IMR-90 (cell line): ENCODE data around the gene CYB561D1. TPM values are rescaled to one million over a fixed set of nuclear protein-coding genes. Genes with fewer than 3 reads are reported as not detected.

ENCODE experiments used
- ATAC-seq: fragments of 200-7000 bp; cut with Tn5 transposase; 2 replicates; pipeline ENCODE4 v1.9.1; 2020; ENCODE audit warnings: low read depth, mild to moderate bottlenecking, moderate library complexity
- BruUV-seq: library from RNA; stranded (reverse); fragments of 400-500 nt; replicated peaks from 2 replicates; lab custom pipeline; 2021; lab: Mats Ljungman, UMichigan
- CTCF ChIA-PET: fragments of 300-600 bp; formaldehyde crosslinking; extraction: SDS; loops from one replicate; lab custom pipeline; 2021; ENCODE audit warnings: antibody characterized with exemption; lab: Yijun Ruan, JAX
- POLR2A ChIA-PET: fragments of 300-600 bp; sonication (Branson Sonifier 250); formaldehyde crosslinking; loops from one replicate; lab custom pipeline; 2022; ENCODE audit warnings: antibody characterized with exemption; ENCODE audit not compliant: unreplicated experiment; lab: Charles Lee
- DNase-seq: peaks from one replicate; pipeline ENCODE4 v3.0.0; 2013
- H2AFZ ChIP-seq: replicated peaks from 2 replicates; pipeline ENCODE3; 2013; ENCODE audit warnings: low read length, mild to moderate bottlenecking; ENCODE audit not compliant: poor library complexity
- H2AK5ac ChIP-seq: 2 replicates; pipeline ENCODE4 v1.6.1; 2013; ENCODE audit warnings: low read depth, low read length, inconsistent platforms
- H2AK9ac ChIP-seq: replicated peaks from 2 replicates; pipeline ENCODE3; 2013; ENCODE audit warnings: mild to moderate bottlenecking, low read depth, low read length, moderate library complexity; ENCODE audit not compliant: poor library complexity
- H2BK120ac ChIP-seq: 2 replicates; pipeline ENCODE4 v1.6.1; 2013; ENCODE audit warnings: low read depth, low read length, inconsistent platforms
- H2BK15ac ChIP-seq: 3 replicates; pipeline ENCODE4 v1.6.1; 2013; ENCODE audit warnings: low read depth, low read length, inconsistent platforms
- H2BK20ac ChIP-seq: 2 replicates; pipeline ENCODE4 v1.6.1; 2013; ENCODE audit warnings: low read depth, mild to moderate bottlenecking, inconsistent platforms, low read length, moderate library complexity
- H2BK5ac ChIP-seq: 2 replicates; pipeline ENCODE4 v1.6.1; 2013; ENCODE audit warnings: mild to moderate bottlenecking, low read depth, low read length, inconsistent platforms; ENCODE audit not compliant: poor library complexity, severe bottlenecking
- H3K14ac ChIP-seq: replicated peaks from 2 replicates; pipeline ENCODE4 v1.6.1; 2013; ENCODE audit warnings: low read depth, low read length, inconsistent platforms
- H3K18ac ChIP-seq: 2 replicates; pipeline ENCODE4 v1.6.1; 2013; ENCODE audit warnings: low read depth, low read length, control low read depth
- H3K23ac ChIP-seq: 2 replicates; pipeline ENCODE4 v1.6.1; 2013; ENCODE audit warnings: low read depth, low read length, inconsistent platforms
- H3K27ac ChIP-seq: 2 replicates; pipeline ENCODE4 v1.5.1; 2013; ENCODE audit warnings: mild to moderate bottlenecking, control low read depth, low read length; ENCODE audit not compliant: insufficient read depth
- H3K27me3 ChIP-seq: 2 replicates; pipeline ENCODE4 v1.6.1; 2013; ENCODE audit warnings: low read length; ENCODE audit not compliant: control insufficient read depth, insufficient read depth
- H3K36me3 ChIP-seq: 2 replicates; pipeline ENCODE4 v1.6.1; 2013; ENCODE audit warnings: low read length, mixed read lengths; ENCODE audit not compliant: control insufficient read depth, insufficient read depth
- H3K4ac ChIP-seq: 2 replicates; pipeline ENCODE4 v1.6.1; 2013; ENCODE audit warnings: low read depth, low read length, inconsistent platforms
- H3K4me1 ChIP-seq: 2 replicates; pipeline ENCODE4 v1.6.1; 2013; ENCODE audit warnings: low read length, mixed read lengths; ENCODE audit not compliant: control insufficient read depth, insufficient read depth
- H3K4me2 ChIP-seq: 2 replicates; pipeline ENCODE4 v1.6.1; 2013; ENCODE audit warnings: low read depth, mild to moderate bottlenecking, control low read depth, low read length, moderate library complexity
- H3K4me3 ChIP-seq: 2 replicates; pipeline ENCODE4 v1.5.1; 2013; ENCODE audit warnings: low read depth, mild to moderate bottlenecking, control low read depth, low read length, moderate library complexity; ENCODE audit not compliant: insufficient read depth
- H3K56ac ChIP-seq: 2 replicates; pipeline ENCODE4 v1.6.1; 2013; ENCODE audit warnings: low read length, inconsistent platforms; ENCODE audit not compliant: insufficient read depth; ENCODE audit errors: extremely low read depth
- H3K79me1 ChIP-seq, 2 experiments: 2 replicates each; pipeline ENCODE4 v1.6.1; 2013; ENCODE audit warnings: low read length in 2 of 2, inconsistent platforms in 1 of 2, low read depth in 1 of 2
- H3K9ac ChIP-seq: 2 replicates; pipeline ENCODE4 v1.6.1; 2013; ENCODE audit warnings: low read depth, low read length, control low read depth
- H3K9me1 ChIP-seq: 2 replicates; pipeline ENCODE4 v1.6.1; 2013; ENCODE audit warnings: low read length, inconsistent platforms; ENCODE audit not compliant: insufficient read depth
- H3K9me3 ChIP-seq: 2 replicates; pipeline ENCODE4 v1.6.1; 2013; ENCODE audit warnings: low read length; ENCODE audit not compliant: control insufficient read depth, insufficient read depth
- H4K20me1 ChIP-seq: 2 replicates; pipeline ENCODE4 v1.6.1; 2013; ENCODE audit warnings: low read length, inconsistent platforms; ENCODE audit not compliant: insufficient read depth
- H4K5ac ChIP-seq: 2 replicates; pipeline ENCODE4 v1.6.1; 2013; ENCODE audit warnings: mild to moderate bottlenecking, low read depth, low read length, control low read depth
- H4K8ac ChIP-seq, 2 experiments: 2 replicates each; pipeline ENCODE4 v1.6.1; 2013; ENCODE audit warnings: low read depth in 2 of 2, low read length in 2 of 2, control low read depth in 1 of 2, inconsistent platforms in 1 of 2
- H4K91ac ChIP-seq: 2 replicates; pipeline ENCODE4 v1.6.1; 2013; ENCODE audit warnings: low read depth, low read length, inconsistent platforms; ENCODE audit not compliant: insufficient read depth
- BHLHE40 ChIP-seq: fragments of 150-350 bp; IDR thresholded peaks from 2 replicates; pipeline ENCODE4 v1.6.1; 2016; ENCODE audit warnings: mild to moderate bottlenecking, low read depth, low read length
- CEBPB ChIP-seq: IDR thresholded peaks from 2 replicates; pipeline ENCODE4 v1.6.1; 2012; ENCODE audit warnings: low read depth, low read length, improper control_type of control experiment
- CHD1 ChIP-seq: IDR thresholded peaks from 2 replicates; pipeline ENCODE4 v1.6.1; 2012; ENCODE audit warnings: low read depth, low read length, improper control_type of control experiment
- CTCF ChIP-seq: conservative IDR thresholded peaks from 2 replicates; pipeline ENCODE4 v1.5.1; 2012; ENCODE audit warnings: mild to moderate bottlenecking, low read depth, low read length, improper control_type of control experiment
- ELK1 ChIP-seq: fragments of 150-350 bp; IDR thresholded peaks from 2 replicates; pipeline ENCODE4 v1.6.1; 2016; ENCODE audit warnings: low read depth, mild to moderate bottlenecking, low read length, moderate library complexity, borderline replicate concordance
- FOS ChIP-seq: fragments of 150-350 bp; IDR thresholded peaks from 2 replicates; pipeline ENCODE4 v1.6.1; 2016; ENCODE audit warnings: low read depth, low read length
- MAFK ChIP-seq: IDR thresholded peaks from 2 replicates; pipeline ENCODE4 v1.6.1; 2012; ENCODE audit warnings: low read depth, low read length, improper control_type of control experiment
- MAZ ChIP-seq: IDR thresholded peaks from 2 replicates; pipeline ENCODE4 v1.6.1; 2012; ENCODE audit warnings: low read depth, mild to moderate bottlenecking, low read length, improper control_type of control experiment, moderate library complexity, borderline replicate concordance
- MXI1 ChIP-seq: IDR thresholded peaks from 2 replicates; pipeline ENCODE4 v1.6.1; 2012; ENCODE audit warnings: low read depth, mild to moderate bottlenecking, low read length, moderate library complexity, borderline replicate concordance
- NFE2L2 ChIP-seq: fragments of 150-350 bp; IDR thresholded peaks from 2 replicates; pipeline ENCODE4 v1.6.1; 2016; ENCODE audit warnings: low read depth, mild to moderate bottlenecking, low read length
- POLR2A ChIP-seq: IDR thresholded peaks from 2 replicates; pipeline ENCODE4 v1.6.1; 2012; ENCODE audit warnings: mild to moderate bottlenecking, low read depth, low read length
- RAD21 ChIP-seq: IDR thresholded peaks from 2 replicates; pipeline ENCODE4 v1.6.1; 2012; ENCODE audit warnings: low read length, improper control_type of control experiment
- RCOR1 ChIP-seq: IDR thresholded peaks from 2 replicates; pipeline ENCODE4 v1.6.1; 2012; ENCODE audit warnings: mild to moderate bottlenecking, low read length, improper control_type of control experiment; ENCODE audit not compliant: insufficient replicate concordance
- RFX5 ChIP-seq: IDR thresholded peaks from 2 replicates; pipeline ENCODE4 v1.8.0; 2012; ENCODE audit warnings: low read depth, mild to moderate bottlenecking, low read length, moderate library complexity
- SMC3 ChIP-seq: fragments of 150-350 bp; IDR thresholded peaks from 2 replicates; pipeline ENCODE4 v1.6.1; 2016; ENCODE audit warnings: low read depth, mild to moderate bottlenecking, antibody characterized with exemption, low read length, moderate library complexity
- USF2 ChIP-seq: fragments of 150-350 bp; IDR thresholded peaks from 2 replicates; pipeline ENCODE4 v1.6.1; 2017; ENCODE audit warnings: mild to moderate bottlenecking, antibody characterized with exemption, low read length, low read depth
- WGBS, 2 experiments: methylation state at CpG; one replicate each; pipeline versions ENCODE4 v1.1.5 to v1.1.7; 2013; ENCODE audit warnings: missing lambda C conversion rate in 2 of 2; ENCODE audit not compliant: insufficient read length in 1 of 2; ENCODE audit errors: extremely low coverage in 2 of 2; 5-methylcytosine and 5-hydroxymethylcytosine counted together
- dilution Hi-C: fragments of 300-500 bp; cut with HindIII; formaldehyde crosslinking; loops from one replicate; pipeline ENCODE4 v1.14.3; 2018; ENCODE audit warnings: low sequenced_read_pairs; ENCODE audit not compliant: unreplicated experiment
- in situ Hi-C: fragments of 300-500 bp; cut with MboI; formaldehyde crosslinking; loops from 3 replicates; pipeline ENCODE4 v1.14.3; 2019; ENCODE audit warnings: low sequenced_read_pairs, inconsistent platforms, mixed read lengths
- intact Hi-C: fragments of 100-400 bp; cut with micrococcal nuclease; formaldehyde crosslinking; loops from 2 replicates; pipeline ENCODE4 v1.10.0; 2022
- polyA plus RNA-seq, 3 experiments: library from polyadenylated mRNA; depleted of rRNA; stranded (reverse); fragments of >200 nt; gene quantifications; 2 replicates each; pipeline ENCODE4 v1.2.3, GENCODE V29; 2012; ENCODE audit warnings: low replicate concordance in 1 of 3
- total RNA-seq: library from RNA; depleted of rRNA; stranded (reverse); fragments of >200 nt; gene quantifications from 2 replicates; pipeline ENCODE4 v1.2.3, GENCODE V29; 2012

CYB561D1 gene
- total and polyA plus RNA-seq, 2 of the 4 experiments (the other 2 are of a cell fraction) = 5.7 to 8.1 TPM

- H3K56ac ChIP-seq = no peak overlapping the region
- no peak overlapping the region for H2AFZ ChIP-seq
- H3K14ac ChIP-seq = no peak overlapping the region
- no peaks in the 10 kb centered on the region for H3K79me1 ChIP-seq
- no peak overlapping the region for H3K27ac ChIP-seq
- 67% methylated on average over 1 of the region's 1 CpG; no CpG with 5 or more reads in 1 of the 2 experiments for WGBS, 2 experiments
- no peak overlapping the region for H2BK15ac ChIP-seq
- H2AK9ac ChIP-seq = no peak overlapping the region
- H4K91ac ChIP-seq = no peak overlapping the region
- TF ChIP-seq RCOR1 = no peak
- TF ChIP-seq RFX5 = no peak
- TF ChIP-seq USF2 = no peak
- TF ChIP-seq MXI1 = no peak
- no peak for TF ChIP-seq MAZ
- no peak for TF ChIP-seq FOS
- TF ChIP-seq MAFK = no peak
- TF ChIP-seq CHD1 = no peak
- TF ChIP-seq POLR2A = no peak
- TF ChIP-seq BHLHE40 = no peak
- TF ChIP-seq CEBPB = no peak
- TF ChIP-seq CTCF = no peak
- TF ChIP-seq SMC3 = no peak
- TF ChIP-seq NFE2L2 = no peak
- no peak for TF ChIP-seq ELK1
- TF ChIP-seq RAD21 = no peak
- no peaks in the 10 kb centered on the region for H3K9me1 ChIP-seq
- H3K4me2 ChIP-seq = no peak overlapping the region
- H2BK20ac ChIP-seq = no peak overlapping the region
- dilution Hi-C loops (no loop called here), in situ Hi-C loops (no loop called here), intact Hi-C loops (no loop called here)
- DNase-seq = no peak
- H2BK5ac ChIP-seq = no peak overlapping the region
- H3K27me3 ChIP-seq = peaks cover 50% of the 10 kb centered on the region
- ATAC-seq = no peak
- no peaks in the 10 kb centered on the region for H3K9me3 ChIP-seq
- H4K5ac ChIP-seq = no peak overlapping the region
- H3K4me1 ChIP-seq = no peaks in the 10 kb centered on the region
- no peak overlapping the region for H2BK120ac ChIP-seq
- H4K20me1 ChIP-seq = no peaks in the 10 kb centered on the region
- no peak overlapping the region for H2AK5ac ChIP-seq
- no peak overlapping the region for H3K4me3 ChIP-seq
- CTCF ChIA-PET = no interaction called here
- BruUV-seq = no TSS peak
- H3K9ac ChIP-seq = no peak overlapping the region
- H3K4ac ChIP-seq = no peak overlapping the region
- H3K36me3 ChIP-seq = no peaks in the 10 kb centered on the region
- no peak overlapping the region for H3K18ac ChIP-seq
- no peak overlapping the region for H3K23ac ChIP-seq
- H4K8ac ChIP-seq = no peak overlapping the region
- POLR2A ChIA-PET = no interaction called here
These were observed 19.2 kb upstream of the CYB561D1 start for GRCh38 chr1:109474697-109475096.
